ENCODE results near the gene TRAF3IP1.

TRAF3IP1 gene

DNA sequence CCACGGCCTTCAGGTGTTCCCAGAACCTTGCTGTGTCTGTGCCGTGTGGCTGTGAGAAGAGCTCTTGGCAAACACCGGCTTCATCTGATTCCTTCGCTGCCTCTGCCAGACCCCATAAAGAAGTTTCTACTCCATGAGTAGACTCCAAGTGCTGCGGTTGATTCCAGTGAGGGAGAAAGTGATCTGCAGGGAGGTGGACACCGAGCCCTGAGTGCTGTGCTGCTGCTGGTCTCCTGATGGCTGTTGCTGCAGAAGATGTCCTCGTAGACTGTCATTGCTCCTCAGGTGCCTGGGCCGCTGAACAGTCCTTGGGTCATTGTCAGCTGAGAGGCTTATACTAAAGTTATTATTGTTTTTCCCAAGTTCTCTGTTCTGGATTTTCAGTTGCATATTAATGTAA is 126.1 kb downstream of the TRAF3IP1 start:
- DNase-seq (ENCODE audit: low read depth, low spot score) = no peak

GRCh38 chr2:238448031-238448955 is 128.0 kb downstream of the TRAF3IP1 start:
- DNase-seq (ENCODE audit: low read depth, low spot score) = no peak

GRCh38 chr2:238449241-238449640 is 128.9 kb downstream of the TRAF3IP1 start:
- no peak for DNase-seq (ENCODE audit: low read depth, low spot score)

DNA sequence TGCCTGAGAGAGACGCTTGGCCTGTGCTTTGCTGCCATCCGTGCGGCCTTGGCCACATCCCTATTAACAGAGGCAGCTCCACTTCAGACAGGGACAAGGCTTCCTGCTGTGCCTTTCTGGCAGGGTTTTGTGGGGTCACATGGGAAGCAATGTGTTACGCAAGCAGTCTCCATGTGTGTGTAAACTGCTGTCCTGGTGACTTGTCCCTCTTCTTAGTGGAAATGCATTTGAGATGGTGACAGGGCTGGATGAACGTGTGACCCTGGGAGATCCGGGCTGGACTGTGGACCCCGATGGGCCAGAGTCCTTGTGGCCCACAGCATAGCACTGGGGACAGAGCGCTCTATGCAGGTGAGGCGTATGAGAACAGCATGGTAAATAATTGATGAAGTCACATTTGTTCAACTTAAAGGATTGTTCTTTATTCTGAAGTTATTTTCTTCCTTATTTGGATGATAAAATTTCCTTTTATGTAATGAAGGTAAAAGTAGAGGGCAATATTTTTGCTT is 129.6 kb downstream of the TRAF3IP1 start:
- no peak for DNase-seq (ENCODE audit: low read depth, low spot score)

DNA sequence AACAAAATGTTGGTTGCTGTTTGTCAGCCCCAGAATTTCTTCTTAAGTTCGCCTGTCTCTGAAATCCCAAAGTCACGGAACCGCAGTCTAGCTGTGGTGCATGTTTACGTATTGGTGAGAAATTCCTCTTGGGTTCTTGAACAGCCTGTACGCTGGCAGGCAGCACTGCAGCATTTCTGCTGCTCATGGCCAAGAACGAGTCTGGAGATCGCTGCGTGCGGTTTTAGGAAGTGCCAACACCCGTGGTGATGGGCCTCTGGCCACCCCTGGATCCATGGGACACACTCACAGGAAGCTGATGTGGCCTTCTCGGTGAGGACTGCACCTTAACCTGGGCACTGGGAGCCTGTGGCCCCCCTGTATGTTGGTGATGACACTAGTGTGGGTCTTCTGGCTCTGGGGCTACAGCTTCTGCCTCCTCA is 130.1 kb downstream of the TRAF3IP1 start:
- DNase-seq (ENCODE audit: low read depth, low spot score) = no peak

Measured in activated CD4-positive, CD25-positive, alpha-beta regulatory T cell treated with anti-CD3 and anti-CD28 coated beads, Interleukin-2, amount 50 U/mL, for 16 hours (primary cell).